ENCODE results near the gene AKT1. TPM values are rescaled to one million over a fixed set of nuclear protein-coding genes. Genes with fewer than 3 reads are reported as not detected.

AKT1 gene
- total and polyA plus RNA-seq, 2 of the 13 experiments (the other 11 are each of a cell fraction or from before 2014, with no cell fraction given): 96.2 to 116 TPM

GRCh38 chr14:104770851-104771272 lies 24.7 kb downstream of the AKT1 start (continued):
- no peak for TF ChIP-seq ZNF317 (CRISPR knock-in tag; IDR thresholded peaks at IDR 0.05)
- TF ChIP-seq, protein P1, sequence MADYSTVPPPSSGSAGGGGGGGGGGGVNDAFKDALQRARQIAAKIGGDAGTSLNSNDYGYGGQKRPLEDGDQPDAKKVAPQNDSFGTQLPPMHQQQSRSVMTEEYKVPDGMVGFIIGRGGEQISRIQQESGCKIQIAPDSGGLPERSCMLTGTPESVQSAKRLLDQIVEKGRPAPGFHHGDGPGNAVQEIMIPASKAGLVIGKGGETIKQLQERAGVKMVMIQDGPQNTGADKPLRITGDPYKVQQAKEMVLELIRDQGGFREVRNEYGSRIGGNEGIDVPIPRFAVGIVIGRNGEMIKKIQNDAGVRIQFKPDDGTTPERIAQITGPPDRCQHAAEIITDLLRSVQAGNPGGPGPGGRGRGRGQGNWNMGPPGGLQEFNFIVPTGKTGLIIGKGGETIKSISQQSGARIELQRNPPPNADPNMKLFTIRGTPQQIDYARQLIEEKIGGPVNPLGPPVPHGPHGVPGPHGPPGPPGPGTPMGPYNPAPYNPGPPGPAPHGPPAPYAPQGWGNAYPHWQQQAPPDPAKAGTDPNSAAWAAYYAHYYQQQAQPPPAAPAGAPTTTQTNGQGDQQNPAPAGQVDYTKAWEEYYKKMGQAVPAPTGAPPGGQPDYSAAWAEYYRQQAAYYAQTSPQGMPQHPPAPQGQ (CRISPR knock-in tag; IDR thresholded peaks at IDR 0.05; ENCODE audit: borderline replicate concordance): no peak
- no peak for TF ChIP-seq ZNF639 (CRISPR knock-in tag; conservative IDR thresholded peaks at IDR 0.05)
- TF ChIP-seq CENPBD1 (CRISPR knock-in tag; IDR thresholded peaks at IDR 0.05; ENCODE audit: borderline replicate concordance, low read depth): no peak
- no peak for TF ChIP-seq JUND (CRISPR knock-in tag; IDR thresholded peaks at IDR 0.05)
- TF ChIP-seq, protein P2, sequence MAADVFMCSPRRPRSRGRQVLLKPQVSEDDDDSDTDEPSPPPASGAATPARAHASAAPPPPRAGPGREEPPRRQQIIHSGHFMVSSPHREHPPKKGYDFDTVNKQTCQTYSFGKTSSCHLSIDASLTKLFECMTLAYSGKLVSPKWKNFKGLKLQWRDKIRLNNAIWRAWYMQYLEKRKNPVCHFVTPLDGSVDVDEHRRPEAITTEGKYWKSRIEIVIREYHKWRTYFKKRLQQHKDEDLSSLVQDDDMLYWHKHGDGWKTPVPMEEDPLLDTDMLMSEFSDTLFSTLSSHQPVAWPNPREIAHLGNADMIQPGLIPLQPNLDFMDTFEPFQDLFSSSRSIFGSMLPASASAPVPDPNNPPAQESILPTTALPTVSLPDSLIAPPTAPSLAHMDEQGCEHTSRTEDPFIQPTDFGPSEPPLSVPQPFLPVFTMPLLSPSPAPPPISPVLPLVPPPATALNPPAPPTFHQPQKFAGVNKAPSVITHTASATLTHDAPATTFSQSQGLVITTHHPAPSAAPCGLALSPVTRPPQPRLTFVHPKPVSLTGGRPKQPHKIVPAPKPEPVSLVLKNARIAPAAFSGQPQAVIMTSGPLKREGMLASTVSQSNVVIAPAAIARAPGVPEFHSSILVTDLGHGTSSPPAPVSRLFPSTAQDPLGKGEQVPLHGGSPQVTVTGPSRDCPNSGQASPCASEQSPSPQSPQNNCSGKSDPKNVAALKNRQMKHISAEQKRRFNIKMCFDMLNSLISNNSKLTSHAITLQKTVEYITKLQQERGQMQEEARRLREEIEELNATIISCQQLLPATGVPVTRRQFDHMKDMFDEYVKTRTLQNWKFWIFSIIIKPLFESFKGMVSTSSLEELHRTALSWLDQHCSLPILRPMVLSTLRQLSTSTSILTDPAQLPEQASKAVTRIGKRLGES (CRISPR knock-in tag; IDR thresholded peaks at IDR 0.05; ENCODE audit: borderline replicate concordance): no peak
- TF ChIP-seq, protein P3, sequence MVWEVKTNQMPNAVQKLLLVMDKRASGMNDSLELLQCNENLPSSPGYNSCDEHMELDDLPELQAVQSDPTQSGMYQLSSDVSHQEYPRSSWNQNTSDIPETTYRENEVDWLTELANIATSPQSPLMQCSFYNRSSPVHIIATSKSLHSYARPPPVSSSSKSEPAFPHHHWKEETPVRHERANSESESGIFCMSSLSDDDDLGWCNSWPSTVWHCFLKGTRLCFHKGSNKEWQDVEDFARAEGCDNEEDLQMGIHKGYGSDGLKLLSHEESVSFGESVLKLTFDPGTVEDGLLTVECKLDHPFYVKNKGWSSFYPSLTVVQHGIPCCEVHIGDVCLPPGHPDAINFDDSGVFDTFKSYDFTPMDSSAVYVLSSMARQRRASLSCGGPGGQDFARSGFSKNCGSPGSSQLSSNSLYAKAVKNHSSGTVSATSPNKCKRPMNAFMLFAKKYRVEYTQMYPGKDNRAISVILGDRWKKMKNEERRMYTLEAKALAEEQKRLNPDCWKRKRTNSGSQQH (CRISPR knock-in tag; IDR thresholded peaks at IDR 0.05; ENCODE audit: low read depth): no peak
- TF ChIP-seq CBX1 (IDR thresholded peaks at IDR 0.05; ENCODE audit: low read depth): no peak
- no peak for TF ChIP-seq GATA4 (IDR thresholded peaks at IDR 0.05; ENCODE audit: borderline replicate concordance, low read depth)
- TF ChIP-seq AKNA (CRISPR knock-in tag; IDR thresholded peaks at IDR 0.05; ENCODE audit: borderline replicate concordance): no peak
- 0 out of 2 replicates have a peak, but pooled peaks have one; percentile 39 for TF ChIP-seq ZMYM2 (CRISPR knock-in tag; IDR thresholded peaks at IDR 0.05)
